Measurements from ENCODE around the gene NPAS3. TPM values are rescaled to one million over a fixed set of nuclear protein-coding genes. Genes with fewer than 3 reads are reported as not detected.

The NPAS3 gene
- total RNA-seq, 1 experiment from 2014 or later: 15.6 TPM

DNA sequence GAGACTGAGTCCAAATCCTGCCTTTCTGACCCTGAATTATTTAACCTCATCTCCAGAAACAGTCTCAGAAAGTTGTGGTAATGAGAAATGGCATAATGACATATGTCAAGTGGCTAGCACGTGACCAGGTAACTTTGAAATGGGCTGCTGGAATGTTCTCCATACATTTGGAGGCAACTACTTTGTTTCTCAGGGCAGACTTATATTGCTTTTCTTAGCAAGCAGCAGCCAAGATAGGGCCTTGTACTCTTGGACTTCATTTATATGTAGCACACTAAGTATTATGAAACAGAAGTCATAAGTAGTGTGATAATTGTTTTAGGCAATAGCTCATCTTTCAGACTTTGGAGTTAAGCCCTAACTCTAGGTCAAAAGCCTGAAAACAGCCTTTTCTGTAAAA lies 494.7 kb downstream of the NPAS3 start:
- Histone ChIP-seq H3K4me3 (ENCODE audit: low read depth, low read length, poor library complexity, severe bottlenecking) (no peak overlapping the region), H3K36me3 (ENCODE audit: insufficient read depth, low read length, poor library complexity, severe bottlenecking) (no peaks in the 10 kb centered on the region), H3K4me1 (ENCODE audit: insufficient read depth, low read length, poor library complexity, severe bottlenecking) (peaks cover 9% of the 10 kb centered on the region), H3K9me3 (ENCODE audit: low read depth, low read length, poor library complexity, severe bottlenecking) (no peaks in the 10 kb centered on the region), H3K27me3 (replicated peaks; ENCODE audit: insufficient read depth, low read depth, low read length, poor library complexity) (no peaks in the 10 kb centered on the region), H3K27ac (ENCODE audit: low read depth, low read length, poor library complexity, severe bottlenecking) (no peak overlapping the region)
- TF ChIP-seq EZH2 (IDR thresholded peaks at IDR 0.05; ENCODE audit: borderline replicate concordance, low read depth, low read length, poor library complexity, severe bottlenecking): no peak
- TF ChIP-seq, protein P1, sequence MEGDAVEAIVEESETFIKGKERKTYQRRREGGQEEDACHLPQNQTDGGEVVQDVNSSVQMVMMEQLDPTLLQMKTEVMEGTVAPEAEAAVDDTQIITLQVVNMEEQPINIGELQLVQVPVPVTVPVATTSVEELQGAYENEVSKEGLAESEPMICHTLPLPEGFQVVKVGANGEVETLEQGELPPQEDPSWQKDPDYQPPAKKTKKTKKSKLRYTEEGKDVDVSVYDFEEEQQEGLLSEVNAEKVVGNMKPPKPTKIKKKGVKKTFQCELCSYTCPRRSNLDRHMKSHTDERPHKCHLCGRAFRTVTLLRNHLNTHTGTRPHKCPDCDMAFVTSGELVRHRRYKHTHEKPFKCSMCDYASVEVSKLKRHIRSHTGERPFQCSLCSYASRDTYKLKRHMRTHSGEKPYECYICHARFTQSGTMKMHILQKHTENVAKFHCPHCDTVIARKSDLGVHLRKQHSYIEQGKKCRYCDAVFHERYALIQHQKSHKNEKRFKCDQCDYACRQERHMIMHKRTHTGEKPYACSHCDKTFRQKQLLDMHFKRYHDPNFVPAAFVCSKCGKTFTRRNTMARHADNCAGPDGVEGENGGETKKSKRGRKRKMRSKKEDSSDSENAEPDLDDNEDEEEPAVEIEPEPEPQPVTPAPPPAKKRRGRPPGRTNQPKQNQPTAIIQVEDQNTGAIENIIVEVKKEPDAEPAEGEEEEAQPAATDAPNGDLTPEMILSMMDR (conservative IDR thresholded peaks at IDR 0.05; ENCODE audit: low read depth, low read length): no peak
- ChIA-PET POLR2A (ENCODE audit: low non-redundant PET) (no interaction called here), CTCF (no interaction called here)
- DNase-seq (ENCODE audit: low spot score): no peak
- intact Hi-C loops (cut with micrococcal nuclease; ENCODE audit: unreplicated experiment): loop anchor here (2.0 to 5.0 kb wide), 3 partner anchors 359 to 856 kb away; partner anchors contain the start of gene NPAS3
- no TSS peak for BruUV-seq (replicated peaks)

DNA sequence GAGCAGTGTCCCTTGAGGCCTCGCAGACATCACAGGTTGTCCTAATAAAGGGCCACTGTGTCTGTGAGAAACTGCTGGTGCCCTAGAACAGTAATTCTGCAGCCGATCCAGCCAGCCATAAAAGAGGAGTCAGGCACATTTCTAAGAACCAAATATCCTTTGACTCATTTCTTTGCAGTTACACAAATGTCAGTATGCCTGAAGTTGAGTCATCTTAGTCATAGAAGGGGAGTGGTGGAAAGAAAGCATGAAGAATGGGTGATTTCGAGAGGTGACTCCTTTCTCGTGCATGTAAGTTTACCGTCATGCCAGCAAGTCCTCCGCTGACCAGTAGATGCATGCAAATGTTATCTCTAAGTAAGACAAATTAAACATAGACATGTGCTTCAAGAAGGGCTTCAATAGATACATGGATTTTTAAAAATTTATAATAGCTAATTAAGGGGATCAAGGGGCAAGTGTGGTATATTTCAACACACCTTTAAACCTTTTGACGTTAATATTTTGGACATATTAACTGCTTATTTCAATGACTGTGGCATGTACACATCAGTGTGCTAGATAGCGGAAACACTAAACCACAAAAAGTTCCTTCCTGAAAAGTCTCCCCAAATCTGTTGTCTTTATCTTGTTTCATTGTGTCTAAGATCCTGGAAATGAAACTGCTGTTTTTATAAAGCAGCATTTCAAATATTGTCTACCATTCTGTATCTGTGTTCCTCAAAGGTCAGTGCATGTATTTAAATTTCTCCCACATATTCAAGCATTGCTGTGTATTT lies 497.4 kb downstream of the NPAS3 start:
- Histone ChIP-seq H3K27me3 (replicated peaks; ENCODE audit: insufficient read depth, low read depth, low read length, poor library complexity) (no peaks in the 10 kb centered on the region), H3K36me3 (ENCODE audit: insufficient read depth, low read length, poor library complexity, severe bottlenecking) (no peaks in the 10 kb centered on the region), H3K4me1 (ENCODE audit: insufficient read depth, low read length, poor library complexity, severe bottlenecking) (no peaks in the 10 kb centered on the region), H3K9me3 (ENCODE audit: low read depth, low read length, poor library complexity, severe bottlenecking) (no peaks in the 10 kb centered on the region), H3K27ac (ENCODE audit: low read depth, low read length, poor library complexity, severe bottlenecking) (no peak overlapping the region), H3K4me3 (ENCODE audit: low read depth, low read length, poor library complexity, severe bottlenecking) (no peak overlapping the region)
- intact Hi-C loops (cut with micrococcal nuclease; ENCODE audit: unreplicated experiment): no loop called here
- ChIA-PET CTCF (no interaction called here), POLR2A (ENCODE audit: low non-redundant PET) (no interaction called here)
- no TSS peak for BruUV-seq (replicated peaks)
- no peak for DNase-seq (ENCODE audit: low spot score)
- TF ChIP-seq, protein P1 (conservative IDR thresholded peaks at IDR 0.05; ENCODE audit: low read depth, low read length): no peak
- TF ChIP-seq EZH2 (IDR thresholded peaks at IDR 0.05; ENCODE audit: borderline replicate concordance, low read depth, low read length, poor library complexity, severe bottlenecking): no peak

DNA sequence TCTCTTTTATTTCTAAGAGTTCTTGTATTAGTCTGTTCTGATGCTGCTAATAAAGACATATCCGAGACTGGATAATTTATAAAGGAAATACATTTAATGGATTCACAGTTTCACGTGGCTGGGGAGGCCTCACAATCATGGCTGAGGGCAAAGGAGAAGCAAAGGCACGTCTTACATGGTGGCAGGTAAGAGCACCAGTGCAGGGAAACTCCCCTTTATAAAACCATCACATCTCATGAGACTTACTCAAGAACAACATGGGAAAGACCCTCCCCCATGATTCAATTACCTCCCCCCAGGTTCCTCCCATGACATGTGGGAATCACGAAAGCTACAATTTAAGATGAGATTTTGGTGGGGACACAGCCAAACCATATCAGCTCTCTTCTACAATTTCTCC lies 503.0 kb downstream of the NPAS3 start:
- CTCF ChIA-PET: no interaction called here

More for the DNA sequence above, 503.0 kb downstream of the NPAS3 start:
- H3K4me3 ChIP-seq (ENCODE audit: low read depth, low read length, poor library complexity, severe bottlenecking): no peak overlapping the region
- no TSS peak for BruUV-seq (replicated peaks)
- H3K9me3 ChIP-seq (ENCODE audit: low read depth, low read length, poor library complexity, severe bottlenecking): no peaks in the 10 kb centered on the region
- no peaks in the 10 kb centered on the region for H3K27me3 ChIP-seq (replicated peaks; ENCODE audit: insufficient read depth, low read depth, low read length, poor library complexity)
- POLR2A ChIA-PET (ENCODE audit: low non-redundant PET): no interaction called here
- intact Hi-C loops (cut with micrococcal nuclease; ENCODE audit: unreplicated experiment): no loop called here
- H3K36me3 ChIP-seq (ENCODE audit: insufficient read depth, low read length, poor library complexity, severe bottlenecking): no peaks in the 10 kb centered on the region
- no peak overlapping the region for H3K27ac ChIP-seq (ENCODE audit: low read depth, low read length, poor library complexity, severe bottlenecking)
- H3K4me1 ChIP-seq (ENCODE audit: insufficient read depth, low read length, poor library complexity, severe bottlenecking): no peaks in the 10 kb centered on the region
- TF ChIP-seq EZH2 (IDR thresholded peaks at IDR 0.05; ENCODE audit: borderline replicate concordance, low read depth, low read length, poor library complexity, severe bottlenecking): no peak
- TF ChIP-seq, protein P1 (conservative IDR thresholded peaks at IDR 0.05; ENCODE audit: low read depth, low read length): no peak
- DNase-seq (ENCODE audit: low spot score): no peak
